Gastroesophageal sphincter (tissue), 3 donors: ENCODE measurements around the gene EHBP1L1.

Source experiments
- CTCF ChIP-seq, 4 experiments: fragments of 200-600 bp in 2 of 4; fragments of 450-650 bp in 2 of 4; sonication (generic) in 1 of 4; IDR thresholded peaks; one replicate each; pipeline ENCODE4 v1.5.1; 2017 to 2019; ENCODE audit warnings: antibody characterized with exemption in 4 of 4, mild to moderate bottlenecking in 2 of 4, moderate library complexity in 2 of 4
- EP300 ChIP-seq: sonication (generic); formaldehyde crosslinking; IDR thresholded peaks from one replicate; pipeline ENCODE4 v1.6.1; 2017; ENCODE audit warnings: antibody characterized with exemption, mild to moderate bottlenecking
- POLR2AphosphoS5 ChIP-seq: sonication (generic); formaldehyde crosslinking; IDR thresholded peaks from one replicate; pipeline ENCODE4 v1.6.1; 2017; ENCODE audit warnings: antibody characterized with exemption

- TF ChIP-seq CTCF (IDR thresholded peaks at IDR 0.05) (no peak), EP300 (no peak), POLR2AphosphoS5 (no peak)
Observed at GRCh38 chr11:65586676-65587075, 10.8 kb downstream of the EHBP1L1 start.
